WTC11 (cell line): Measurements from ENCODE around the gene YBX2.

Source experiments
- FOXP1 ChIP-seq: sonication (generic); formaldehyde crosslinking; IDR thresholded peaks from 2 replicates; pipeline ENCODE4 v1.8.0; 2022; ENCODE audit warnings: missing genetic modification reagents, mild to moderate bottlenecking, moderate library complexity, borderline replicate concordance
- NR3C1 ChIP-seq: sonication (generic); formaldehyde crosslinking; conservative IDR thresholded peaks from 2 replicates; pipeline ENCODE4 v1.8.1; 2023; ENCODE audit warnings: low read depth, mild to moderate bottlenecking, missing genetic modification reagents
- ZNF121 ChIP-seq: sonication (generic); formaldehyde crosslinking; IDR thresholded peaks from 2 replicates; pipeline ENCODE4 v1.8.0; 2023; ENCODE audit warnings: missing genetic modification reagents
- TF ChIP-seq, protein P1 (sequence below): sonication (generic); formaldehyde crosslinking; IDR thresholded peaks from 2 replicates; pipeline ENCODE4 v1.8.1; 2023; ENCODE audit warnings: mild to moderate bottlenecking, missing genetic modification reagents
- TF ChIP-seq, protein P2 (sequence below): fragments of 200-600 bp; IDR thresholded peaks from 2 replicates; pipeline ENCODE4 v1.8.0; 2022; ENCODE audit warnings: antibody characterized with exemption

GRCh38 chr17:7343250-7343649 is 48.8 kb upstream of the YBX2 start:
- TF ChIP-seq FOXP1 (no peak), ZNF121 (no peak), NR3C1 (no peak)
- TF ChIP-seq, protein P1, sequence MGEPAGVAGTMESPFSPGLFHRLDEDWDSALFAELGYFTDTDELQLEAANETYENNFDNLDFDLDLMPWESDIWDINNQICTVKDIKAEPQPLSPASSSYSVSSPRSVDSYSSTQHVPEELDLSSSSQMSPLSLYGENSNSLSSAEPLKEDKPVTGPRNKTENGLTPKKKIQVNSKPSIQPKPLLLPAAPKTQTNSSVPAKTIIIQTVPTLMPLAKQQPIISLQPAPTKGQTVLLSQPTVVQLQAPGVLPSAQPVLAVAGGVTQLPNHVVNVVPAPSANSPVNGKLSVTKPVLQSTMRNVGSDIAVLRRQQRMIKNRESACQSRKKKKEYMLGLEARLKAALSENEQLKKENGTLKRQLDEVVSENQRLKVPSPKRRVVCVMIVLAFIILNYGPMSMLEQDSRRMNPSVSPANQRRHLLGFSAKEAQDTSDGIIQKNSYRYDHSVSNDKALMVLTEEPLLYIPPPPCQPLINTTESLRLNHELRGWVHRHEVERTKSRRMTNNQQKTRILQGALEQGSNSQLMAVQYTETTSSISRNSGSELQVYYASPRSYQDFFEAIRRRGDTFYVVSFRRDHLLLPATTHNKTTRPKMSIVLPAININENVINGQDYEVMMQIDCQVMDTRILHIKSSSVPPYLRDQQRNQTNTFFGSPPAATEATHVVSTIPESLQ (CRISPR knock-in tag) = no peak
- TF ChIP-seq, protein P2, sequence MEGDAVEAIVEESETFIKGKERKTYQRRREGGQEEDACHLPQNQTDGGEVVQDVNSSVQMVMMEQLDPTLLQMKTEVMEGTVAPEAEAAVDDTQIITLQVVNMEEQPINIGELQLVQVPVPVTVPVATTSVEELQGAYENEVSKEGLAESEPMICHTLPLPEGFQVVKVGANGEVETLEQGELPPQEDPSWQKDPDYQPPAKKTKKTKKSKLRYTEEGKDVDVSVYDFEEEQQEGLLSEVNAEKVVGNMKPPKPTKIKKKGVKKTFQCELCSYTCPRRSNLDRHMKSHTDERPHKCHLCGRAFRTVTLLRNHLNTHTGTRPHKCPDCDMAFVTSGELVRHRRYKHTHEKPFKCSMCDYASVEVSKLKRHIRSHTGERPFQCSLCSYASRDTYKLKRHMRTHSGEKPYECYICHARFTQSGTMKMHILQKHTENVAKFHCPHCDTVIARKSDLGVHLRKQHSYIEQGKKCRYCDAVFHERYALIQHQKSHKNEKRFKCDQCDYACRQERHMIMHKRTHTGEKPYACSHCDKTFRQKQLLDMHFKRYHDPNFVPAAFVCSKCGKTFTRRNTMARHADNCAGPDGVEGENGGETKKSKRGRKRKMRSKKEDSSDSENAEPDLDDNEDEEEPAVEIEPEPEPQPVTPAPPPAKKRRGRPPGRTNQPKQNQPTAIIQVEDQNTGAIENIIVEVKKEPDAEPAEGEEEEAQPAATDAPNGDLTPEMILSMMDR = no peak
